Cortex of kidney (tissue), 1 donor: ENCODE measurements around the gene MORF4L1.
"Not testable (repeated sequence)": the region's sequence is repeated elsewhere in the genome, so short reads cannot be mapped to it uniquely, and the experiment has no call there.

Source experiments
- DNase-seq: peaks from one replicate; lab custom pipeline; 2025; lab: John Stamatoyannopoulos, UW

Gene MORF4L1

GRCh38 chr15:78925956-78926743 lies 53.5 kb downstream of the MORF4L1 start:
- no peak for DNase-seq

DNA sequence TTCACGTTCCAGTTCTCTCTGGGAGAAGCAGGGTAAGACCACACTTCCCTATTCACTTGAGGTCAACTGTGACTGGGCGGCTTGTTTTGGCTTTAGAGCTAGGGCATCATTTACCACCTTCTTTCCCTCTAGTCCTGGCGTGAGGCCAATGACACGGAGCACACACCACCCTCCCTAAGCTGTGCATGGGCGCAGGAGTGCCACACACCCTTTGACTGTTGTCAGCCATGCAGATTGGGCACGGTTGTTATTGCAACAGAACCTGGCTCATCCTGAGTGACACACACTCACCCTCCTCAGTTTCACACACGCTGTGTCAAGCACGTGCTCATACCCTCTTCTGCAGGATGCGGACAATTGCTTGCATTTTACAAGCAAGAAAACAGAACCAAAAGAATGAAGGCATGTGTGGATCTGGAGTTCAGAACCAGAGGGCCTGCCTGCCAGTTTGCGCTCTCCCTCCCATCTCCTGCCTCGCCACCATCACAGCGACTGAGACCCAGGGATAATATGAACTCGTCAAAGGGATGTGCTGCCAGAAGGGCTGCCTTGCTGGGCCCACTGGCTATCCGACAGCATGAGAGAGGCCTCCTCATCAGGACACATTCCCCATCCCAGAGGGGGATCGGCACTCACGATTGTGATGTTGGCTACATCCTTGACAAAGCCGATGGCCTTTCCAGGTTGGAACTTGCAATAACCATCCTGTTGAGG lies 54.5 kb downstream of the MORF4L1 start:
- DNase-seq = no peak

DNA sequence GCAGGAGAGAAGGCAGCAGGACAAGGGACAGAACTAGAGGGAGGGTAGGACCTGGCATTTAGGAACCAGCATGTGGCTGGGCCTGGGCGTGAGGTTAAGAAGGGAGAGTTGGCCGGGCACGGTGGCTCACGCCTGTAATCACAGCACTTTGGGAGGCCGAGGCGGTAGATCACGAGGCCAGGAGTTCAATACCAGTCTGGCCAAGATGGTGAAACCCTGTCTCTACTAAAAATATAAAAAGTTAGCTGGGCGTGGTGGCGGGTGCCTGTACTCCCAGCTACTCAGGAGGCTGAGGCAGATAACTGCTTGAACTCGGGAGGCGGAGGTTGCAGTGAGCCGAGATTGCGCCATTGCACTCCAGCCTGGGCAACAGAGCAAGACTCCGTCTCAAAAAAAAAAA lies 55.5 kb downstream of the MORF4L1 start:
- DNase-seq = not testable (repeated sequence)

- no peak for DNase-seq
Observed at GRCh38 chr15:78928616-78929093, 56.0 kb downstream of the MORF4L1 start.

- no peak for DNase-seq
Observed at GRCh38 chr15:78929536-78930264, 57.0 kb downstream of the MORF4L1 start.

DNA sequence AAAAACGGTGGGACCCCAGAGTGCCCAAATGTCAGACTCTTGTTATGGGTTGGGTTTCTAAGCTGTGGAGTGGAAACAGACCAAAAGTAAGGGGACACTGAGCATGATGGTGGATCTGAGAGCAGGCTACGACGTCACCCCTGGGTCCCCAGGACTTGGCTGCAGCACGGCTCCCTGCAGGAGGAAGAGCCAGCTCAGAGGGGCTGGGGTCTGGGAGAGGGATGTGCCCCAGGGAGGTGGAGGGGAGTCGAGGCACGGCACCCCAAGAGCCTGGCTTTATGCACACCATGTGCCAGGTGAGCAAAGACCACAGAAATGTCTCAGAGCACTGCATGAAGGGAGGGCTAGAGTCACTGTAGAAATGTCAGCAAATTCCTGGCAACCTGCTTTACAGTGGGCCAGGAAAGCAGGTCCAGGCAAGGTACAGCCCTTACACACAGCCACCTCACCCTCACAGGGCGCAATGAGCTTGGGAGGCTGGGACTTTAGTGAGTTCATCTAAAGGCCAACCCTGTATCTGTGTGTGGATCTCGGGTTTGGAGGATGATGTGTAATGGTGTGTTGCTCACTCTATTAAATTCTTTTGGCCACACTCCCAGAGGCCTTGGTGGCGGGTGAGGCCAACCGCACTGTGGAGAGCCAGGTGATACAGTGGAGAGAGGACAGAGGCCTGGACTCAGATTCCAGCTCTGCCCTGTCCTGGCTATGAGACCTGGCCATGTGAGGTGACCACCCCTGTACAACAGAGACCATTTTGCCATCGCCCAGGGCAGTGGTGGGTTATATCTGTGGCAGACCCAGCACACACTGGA lies 58.1 kb downstream of the MORF4L1 start:
- no peak for DNase-seq

DNA sequence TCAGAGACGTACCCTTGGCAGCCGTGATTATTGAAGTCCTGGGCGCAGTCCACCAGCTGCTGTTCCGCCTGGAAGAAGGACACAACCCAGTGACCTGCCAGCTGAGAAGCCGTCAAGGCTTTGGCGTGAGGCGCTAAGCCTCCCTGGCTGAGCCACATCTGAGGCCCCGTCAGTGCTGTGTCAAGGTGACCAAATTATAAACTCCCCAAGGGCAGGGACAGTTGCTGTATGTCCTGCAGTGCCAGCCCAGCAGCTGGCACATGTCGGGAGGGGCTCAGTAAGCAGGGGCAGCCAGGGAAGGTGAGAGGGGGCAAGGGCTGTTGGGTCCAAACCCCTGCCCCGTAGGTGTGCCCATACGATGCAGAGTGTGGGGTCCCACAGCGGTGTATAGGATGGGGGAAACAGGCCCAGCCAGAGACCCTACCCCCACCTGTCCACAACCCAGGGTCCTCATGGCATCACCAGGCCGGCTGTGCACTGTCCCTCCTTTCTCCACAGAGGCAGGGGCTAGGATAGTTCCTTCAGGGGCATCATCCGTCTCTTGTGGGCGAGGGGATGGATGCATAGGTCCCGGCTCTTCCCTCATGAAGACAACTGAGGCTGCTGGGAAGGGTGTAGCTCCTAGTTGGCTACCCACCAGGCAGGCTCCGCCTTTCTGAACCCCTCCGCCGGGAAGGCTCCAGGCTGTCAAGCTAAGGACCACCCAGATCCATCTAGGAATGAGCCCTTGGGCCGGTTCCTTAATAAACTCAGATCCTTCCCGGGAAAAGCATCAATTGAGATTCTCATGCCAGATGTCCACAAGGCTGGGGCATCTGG lies 59.0 kb downstream of the MORF4L1 start:
- DNase-seq = no peak

GRCh38 chr15:78932258-78932808 lies 59.6 kb downstream of the MORF4L1 start:
- no peak for DNase-seq

DNA sequence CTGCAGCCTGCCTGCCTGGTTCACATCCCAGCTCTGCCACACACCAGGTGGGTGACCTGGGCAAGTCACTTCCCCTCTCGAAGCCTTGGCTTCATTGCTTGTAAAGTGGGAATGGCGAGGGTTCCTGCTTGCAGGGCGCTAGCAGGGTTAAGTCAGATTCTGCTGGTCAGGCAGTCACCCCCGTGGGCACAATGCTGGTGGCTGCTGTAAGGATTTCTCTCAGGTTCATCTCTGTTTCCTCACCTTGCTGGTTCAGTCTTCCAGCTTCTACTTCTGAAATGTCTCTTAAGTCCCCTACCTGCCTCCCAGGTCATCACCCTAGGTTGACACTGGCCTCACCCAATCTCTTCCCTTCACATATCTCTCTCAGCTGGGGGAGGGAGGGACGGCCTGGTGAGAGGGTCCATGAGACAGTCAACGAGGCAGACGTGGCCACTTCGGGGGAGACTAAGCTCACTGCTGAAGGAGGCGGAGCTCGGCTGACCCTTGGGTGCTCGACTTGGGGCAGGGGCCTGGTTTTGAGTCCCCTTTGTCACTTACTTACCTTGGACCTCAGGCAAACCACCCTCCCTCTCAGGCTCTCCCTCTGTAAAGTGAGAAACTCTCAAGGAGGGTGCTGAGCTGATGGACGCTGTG lies 60.6 kb downstream of the MORF4L1 start:
- no peak for DNase-seq

DNA sequence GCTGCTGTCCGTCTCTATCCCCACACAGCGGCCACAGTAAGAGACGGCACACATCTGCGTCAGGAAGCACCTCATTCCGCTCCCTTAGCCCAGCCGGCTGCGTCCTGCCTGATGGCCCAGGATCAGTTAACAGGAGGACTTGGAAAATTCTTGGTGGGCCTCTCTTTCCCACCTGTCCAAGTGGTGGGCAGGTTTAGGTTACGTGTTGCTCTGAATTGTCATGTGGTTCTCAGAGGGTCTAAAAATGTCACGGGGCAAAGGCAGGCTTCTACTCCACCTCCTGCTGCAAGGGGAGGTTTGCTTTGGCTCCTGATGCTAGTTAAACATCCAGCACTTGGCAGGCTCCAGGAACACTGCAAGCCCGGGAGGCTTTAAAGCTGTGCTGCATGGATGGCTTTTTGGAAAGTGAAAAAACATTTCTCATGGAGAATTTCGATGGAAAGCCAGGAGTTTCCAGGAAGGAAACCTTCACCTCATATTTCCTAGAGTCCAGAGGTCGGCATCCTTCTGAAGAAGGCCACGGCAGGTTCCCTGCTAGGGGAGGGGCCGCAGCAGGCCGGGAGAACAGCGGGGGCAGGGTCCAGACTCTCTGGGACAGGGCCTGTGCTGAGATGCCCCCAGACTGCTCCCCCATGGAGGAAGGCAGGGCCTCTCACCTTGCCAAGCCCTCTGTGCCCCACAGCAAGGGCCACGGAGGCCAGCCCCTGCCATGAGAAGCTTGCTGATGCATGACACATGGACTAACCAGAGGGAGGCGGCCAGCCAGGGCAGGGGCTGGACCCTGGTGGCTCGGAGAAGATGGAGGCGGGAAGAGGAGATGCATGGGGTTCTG lies 61.3 kb downstream of the MORF4L1 start:
- DNase-seq = no peak

GRCh38 chr15:78934655-78935023 lies 61.9 kb downstream of the MORF4L1 start:
- no peak for DNase-seq

DNA sequence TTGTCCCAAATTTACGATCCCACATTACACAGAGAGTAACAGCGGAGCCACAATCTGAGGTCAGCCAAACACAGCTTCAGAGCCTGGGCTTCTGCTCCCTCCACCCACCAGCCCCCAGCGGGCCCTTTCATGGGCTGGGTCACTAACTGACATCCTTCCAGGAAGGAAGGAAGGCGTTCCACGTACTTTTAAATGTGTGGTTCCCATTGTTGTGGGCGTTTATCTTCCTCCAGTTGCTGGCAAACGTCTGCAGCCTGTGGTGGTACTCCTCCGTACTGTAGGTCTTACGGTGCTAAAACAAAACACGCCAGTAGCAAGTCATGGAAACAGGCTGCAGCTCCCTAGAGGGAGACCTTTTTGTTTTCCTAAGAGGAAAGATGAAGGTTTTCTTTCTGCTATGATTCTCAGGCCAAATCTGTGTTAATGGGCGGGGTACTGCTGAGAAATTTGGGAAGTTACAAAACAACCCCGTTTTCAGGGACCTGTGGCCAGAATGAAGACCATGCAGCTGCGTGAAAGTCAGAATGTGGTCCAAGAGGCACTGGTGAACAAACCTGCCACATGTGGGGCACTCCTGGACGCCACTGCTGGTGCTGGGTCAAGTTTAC lies 64.5 kb downstream of the MORF4L1 start:
- no peak for DNase-seq

- DNase-seq = no peak
Observed at GRCh38 chr15:78938658-78939488, 66.2 kb downstream of the MORF4L1 start.

- DNase-seq = no peak
Observed at GRCh38 chr15:78942741-78943140, 70.1 kb downstream of the MORF4L1 start.

- no peak for DNase-seq
Observed at GRCh38 chr15:78943692-78944091, 71.0 kb downstream of the MORF4L1 start.

DNA sequence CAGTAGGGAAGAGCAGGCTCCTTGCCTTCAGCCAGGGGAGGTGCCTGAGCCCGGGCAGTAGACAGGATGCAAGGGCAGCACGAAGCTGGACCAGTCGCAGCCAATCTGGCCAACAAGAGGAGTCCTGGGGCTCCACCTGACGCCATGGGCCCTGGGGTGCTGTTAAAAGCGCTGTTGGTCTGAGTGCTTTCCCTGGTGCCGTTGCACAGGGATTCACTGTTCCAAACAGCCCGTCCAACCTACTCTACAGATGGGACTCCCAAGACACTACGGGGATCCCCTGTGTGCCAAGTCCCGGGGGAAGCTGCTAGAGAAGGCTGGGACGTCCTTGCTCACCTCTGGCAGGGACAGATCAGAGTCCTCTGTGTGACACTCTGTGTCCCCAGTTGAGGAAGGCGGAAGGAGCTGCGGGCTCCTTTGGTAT lies 71.5 kb downstream of the MORF4L1 start:
- DNase-seq = no peak

- peak; percentile 30 for DNase-seq
Observed at GRCh38 chr15:78944669-78945407, 72.1 kb downstream of the MORF4L1 start, which contains the start of gene CTSH. CTSH (minus strand) TSS chr15:78945046; CDS start chr15:78944981, 65 bp downstream.
